A549 (cell line): ENCODE data around the gene BTG4. TPM values are rescaled to one million over a fixed set of nuclear protein-coding genes. Genes with fewer than 3 reads are reported as not detected.

Experiments used
- ATAC-seq, 2 experiments: fragments of 200-7000 bp in 1 of 2; fragments of >200 bp in 1 of 2; cut with Nextera tagmentation in 1 of 2; cut with Tn5 transposase in 1 of 2; 3 replicates each; pipeline versions ENCODE4 v1.8.0 to v1.9.1; 2018 to 2020; ENCODE audit warnings: mild to moderate bottlenecking in 1 of 2, moderate library complexity in 1 of 2
- CTCF ChIA-PET: fragments of 300-600 bp; sonication (Branson Sonifier 250); formaldehyde crosslinking; extraction: SDS; loops from one replicate; lab custom pipeline; 2021; ENCODE audit warnings: antibody characterized with exemption, inconsistent platforms; lab: Yijun Ruan, JAX
- POLR2A ChIA-PET: fragments of 350-600 bp; formaldehyde crosslinking; extraction: SDS; loops from one replicate; lab custom pipeline; 2021; ENCODE audit warnings: antibody characterized with exemption, inconsistent platforms; lab: Yijun Ruan, JAX
- DNase-seq, 2 experiments: peaks; one replicate each; pipeline versions ENCODE4 v3.0.0 to v3.0.0-alpha.2; 2011 to 2016; ENCODE audit warnings: low read depth in 1 of 2, low spot score in 1 of 2
- FAIRE-seq: peaks from 2 replicates; lab custom pipeline; 2011; peaks lifted over from hg19 to GRCh38; lab: Jason Lieb, UNC
- H3K27ac ChIP-seq, 2 experiments: fragments of >200 bp; sonication (Bioruptor Twin); formaldehyde crosslinking; 3 replicates each; pipeline ENCODE4 v1.5.1; 2016 to 2017
- H3K4me1 ChIP-seq: fragments of >200 bp; sonication (Bioruptor Twin); formaldehyde crosslinking; 3 replicates; pipeline ENCODE4 v1.6.1; 2016
- H3K4me2 ChIP-seq: fragments of >200 bp; sonication (Bioruptor Twin); formaldehyde crosslinking; 3 replicates; pipeline ENCODE4 v1.6.1; 2016
- H3K4me3 ChIP-seq: fragments of >200 bp; sonication (Bioruptor Twin); formaldehyde crosslinking; 3 replicates; pipeline ENCODE4 v1.5.1; 2016
- H3K9me3 ChIP-seq: fragments of >200 bp; sonication (Bioruptor Twin); formaldehyde crosslinking; 3 replicates; pipeline ENCODE4 v1.6.1; 2016
- CBX8 ChIP-seq: fragments of 200-600 bp; sonication (generic); IDR thresholded peaks from 2 replicates; pipeline ENCODE4 v1.6.1; 2016
- CHD4 ChIP-seq: fragments of 200-600 bp; sonication (generic); IDR thresholded peaks from 2 replicates; pipeline ENCODE4 v1.6.1; 2016; ENCODE audit warnings: antibody characterized with exemption, mild to moderate bottlenecking, borderline replicate concordance
- CTCF ChIP-seq: fragments of >200 bp; sonication (Bioruptor Twin); formaldehyde crosslinking; IDR thresholded peaks from 3 replicates; pipeline ENCODE4 v1.5.1; 2016
- EHF ChIP-seq: fragments of 250-450 bp; sonication (Bioruptor Pico); IDR thresholded peaks from 2 replicates; pipeline ENCODE4 v1.5.0; 2020; ENCODE audit warnings: mild to moderate bottlenecking
- ESRRA ChIP-seq: fragments of 150-350 bp; IDR thresholded peaks from 2 replicates; pipeline ENCODE4 v1.6.1; 2014; ENCODE audit warnings: mild to moderate bottlenecking, low read length, borderline replicate concordance
- FOXS1 ChIP-seq: fragments of 250-450 bp; sonication (Bioruptor Pico); IDR thresholded peaks from 2 replicates; pipeline ENCODE4 v1.5.0; 2020; ENCODE audit warnings: mild to moderate bottlenecking, moderate library complexity
- HDAC2 ChIP-seq: fragments of 200-600 bp; sonication (generic); IDR thresholded peaks from 2 replicates; pipeline ENCODE4 v1.6.1; 2016
- HEYL ChIP-seq: fragments of 250-450 bp; sonication (Bioruptor Pico); IDR thresholded peaks from 2 replicates; pipeline ENCODE4 v1.8.0; 2021; ENCODE audit warnings: mild to moderate bottlenecking, moderate library complexity
- HOXB13 ChIP-seq: fragments of 250-450 bp; sonication (Bioruptor Pico); IDR thresholded peaks from 2 replicates; pipeline ENCODE4 v1.5.0; 2020; ENCODE audit warnings: low read depth, mild to moderate bottlenecking, moderate library complexity
- MAFK ChIP-seq: fragments of 450-650 bp; IDR thresholded peaks from 2 replicates; pipeline ENCODE4 v1.6.1; 2014; ENCODE audit not compliant: partially characterized antibody
- NR3C1 ChIP-seq: fragments of >200 bp; sonication (Bioruptor Twin); formaldehyde crosslinking; IDR thresholded peaks from 3 replicates; pipeline ENCODE4 v1.6.1; 2017
- PHF8 ChIP-seq: fragments of 200-600 bp; sonication (generic); IDR thresholded peaks from 2 replicates; pipeline ENCODE4 v1.6.1; 2016; ENCODE audit warnings: low read depth, mild to moderate bottlenecking, antibody characterized with exemption, moderate library complexity, borderline replicate concordance
- RFX5 ChIP-seq: fragments of 450-650 bp; IDR thresholded peaks from 2 replicates; pipeline ENCODE4 v1.7.1; 2014; ENCODE audit warnings: antibody characterized with exemption, mild to moderate bottlenecking, moderate library complexity
- SREBF2 ChIP-seq: fragments of 450-650 bp; IDR thresholded peaks from 2 replicates; pipeline ENCODE4 v1.6.1; 2014; ENCODE audit warnings: mild to moderate bottlenecking, moderate library complexity
- TFCP2L1 ChIP-seq: fragments of 250-450 bp; sonication (Bioruptor Pico); IDR thresholded peaks from 2 replicates; pipeline ENCODE4 v1.5.0; 2021; ENCODE audit warnings: mild to moderate bottlenecking
- ZSCAN20 ChIP-seq: fragments of 250-450 bp; sonication (Bioruptor Pico); IDR thresholded peaks from 2 replicates; pipeline ENCODE4 v1.8.0; 2022; ENCODE audit warnings: mild to moderate bottlenecking, moderate library complexity
- WGBS: methylation state at CpG from one replicate; pipeline ENCODE4 v1.1.6; 2017; ENCODE audit errors: missing lambda C conversion rate; 5-methylcytosine and 5-hydroxymethylcytosine counted together
- polyA plus RNA-seq, 4 experiments: library from polyadenylated mRNA; depleted of rRNA in 3 of 4; stranded (reverse); fragments of >200 nt; fragmentation: RNase III in 1 of 4; extraction: RNeasy Plus Mini Kit Qiagen cat#74134 plus additional on column Dnase treatment in 1 of 4; gene quantifications; 2 replicates in 3 of 4; 3 replicates in 1 of 4; pipeline ENCODE4 v1.2.3, GENCODE V29; 2011 to 2017
- TF ChIP-seq, protein P1 (sequence below): fragments of 250-450 bp; sonication (Bioruptor Pico); IDR thresholded peaks from 2 replicates; pipeline ENCODE4 v1.5.0; 2020; ENCODE audit warnings: low read depth, mild to moderate bottlenecking, moderate library complexity
- TF ChIP-seq, protein P2 (sequence below): fragments of 150-350 bp; IDR thresholded peaks from 2 replicates; pipeline ENCODE4 v1.6.1; 2014; ENCODE audit warnings: low read depth, mild to moderate bottlenecking, low read length
- TF ChIP-seq, protein P3 (sequence below): fragments of 250-450 bp; sonication (Bioruptor Pico); IDR thresholded peaks from 2 replicates; pipeline ENCODE4 v1.5.0; 2021; ENCODE audit warnings: mild to moderate bottlenecking, moderate library complexity, borderline replicate concordance
- TF ChIP-seq, protein P4 (sequence below): fragments of >200 bp; sonication (Bioruptor Twin); formaldehyde crosslinking; IDR thresholded peaks from 2 replicates; pipeline ENCODE4 v1.6.1; 2016

BTG4 gene
- polyA plus RNA-seq, 2 of the 4 experiments (the other 2 are of a cell fraction) = 0.23 to 0.36 TPM

GRCh38 chr11:111527279-111527678 lies 15.1 kb upstream of the BTG4 start:
- Histone ChIP-seq H3K4me1 (peaks cover 28% of the 10 kb centered on the region), H3K27ac (no peak overlapping the region), H3K4me2 (no peak overlapping the region), H3K9me3 (no peaks in the 10 kb centered on the region)
- DNase-seq (no peak), FAIRE-seq (no peak)
- ChIA-PET CTCF (no interaction called here), POLR2A (no interaction called here)
- 89% methylated on average over 1 of the region's 1 CpG for WGBS
- TF ChIP-seq SREBF2 (no peak), MAFK (peak; percentile 81)
- TF ChIP-seq, all 56 proteins: peak for 1
- ATAC-seq = no peak
- H3K4me3 ChIP-seq = no peak overlapping the region

DNA sequence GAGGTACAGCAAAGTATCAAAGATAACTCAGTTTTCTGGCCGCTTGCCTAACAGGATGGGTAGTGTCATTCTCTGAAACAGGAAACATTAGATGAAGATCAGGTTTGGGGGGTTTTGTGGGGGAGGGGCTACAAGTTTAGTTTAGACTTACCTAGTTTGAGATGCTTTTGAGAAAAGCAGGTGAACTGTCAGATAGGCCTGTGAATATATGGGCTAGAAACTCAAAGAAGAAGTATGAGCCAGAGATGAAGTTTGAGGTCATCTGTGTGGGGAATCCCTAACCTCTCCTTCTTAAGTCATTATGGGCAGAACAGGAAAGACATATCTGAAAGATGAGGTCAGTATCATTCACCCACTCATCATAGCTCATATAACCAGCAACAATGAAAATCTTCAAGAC lies 14.3 kb upstream of the BTG4 start:
- ChIA-PET CTCF (no interaction called here), POLR2A (no interaction called here)
- H3K4me3 ChIP-seq = no peak overlapping the region
- peak overlapping the region; percentile 11; the same call in 1 of the 3 replicates for H3K4me2 ChIP-seq
- WGBS = 73% methylated on average over 1 of the region's 1 CpG
- DNase-seq (peak; percentile 29 to 49), ATAC-seq (peak; percentile 68 to 77; a peak in 5 of 6 replicates), FAIRE-seq (no peak)
- H3K27ac ChIP-seq = peak overlapping the region in 1 of 2 experiments; percentile 50; a peak in 1 of 6 replicates
- TF ChIP-seq ZSCAN20 (CRISPR knock-in tag) (no peak), RFX5 (no peak), TFCP2L1 (CRISPR knock-in tag) (no peak), SREBF2 (no peak), HDAC2 (no peak), EHF (CRISPR knock-in tag) (no peak), CBX8 (no peak), PHF8 (no peak), HOXB13 (no peak), FOXS1 (no peak), HEYL (CRISPR knock-in tag) (no peak), NR3C1 (no peak), CTCF (no peak), ESRRA (no peak), CHD4 (no peak)
- TF ChIP-seq, protein P1, sequence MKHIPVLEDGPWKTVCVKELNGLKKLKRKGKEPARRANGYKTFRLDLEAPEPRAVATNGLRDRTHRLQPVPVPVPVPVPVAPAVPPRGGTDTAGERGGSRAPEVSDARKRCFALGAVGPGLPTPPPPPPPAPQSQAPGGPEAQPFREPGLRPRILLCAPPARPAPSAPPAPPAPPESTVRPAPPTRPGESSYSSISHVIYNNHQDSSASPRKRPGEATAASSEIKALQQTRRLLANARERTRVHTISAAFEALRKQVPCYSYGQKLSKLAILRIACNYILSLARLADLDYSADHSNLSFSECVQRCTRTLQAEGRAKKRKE = no peak
- TF ChIP-seq, protein P2, sequence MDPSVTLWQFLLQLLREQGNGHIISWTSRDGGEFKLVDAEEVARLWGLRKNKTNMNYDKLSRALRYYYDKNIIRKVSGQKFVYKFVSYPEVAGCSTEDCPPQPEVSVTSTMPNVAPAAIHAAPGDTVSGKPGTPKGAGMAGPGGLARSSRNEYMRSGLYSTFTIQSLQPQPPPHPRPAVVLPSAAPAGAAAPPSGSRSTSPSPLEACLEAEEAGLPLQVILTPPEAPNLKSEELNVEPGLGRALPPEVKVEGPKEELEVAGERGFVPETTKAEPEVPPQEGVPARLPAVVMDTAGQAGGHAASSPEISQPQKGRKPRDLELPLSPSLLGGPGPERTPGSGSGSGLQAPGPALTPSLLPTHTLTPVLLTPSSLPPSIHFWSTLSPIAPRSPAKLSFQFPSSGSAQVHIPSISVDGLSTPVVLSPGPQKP = no peak
- TF ChIP-seq, protein P3, sequence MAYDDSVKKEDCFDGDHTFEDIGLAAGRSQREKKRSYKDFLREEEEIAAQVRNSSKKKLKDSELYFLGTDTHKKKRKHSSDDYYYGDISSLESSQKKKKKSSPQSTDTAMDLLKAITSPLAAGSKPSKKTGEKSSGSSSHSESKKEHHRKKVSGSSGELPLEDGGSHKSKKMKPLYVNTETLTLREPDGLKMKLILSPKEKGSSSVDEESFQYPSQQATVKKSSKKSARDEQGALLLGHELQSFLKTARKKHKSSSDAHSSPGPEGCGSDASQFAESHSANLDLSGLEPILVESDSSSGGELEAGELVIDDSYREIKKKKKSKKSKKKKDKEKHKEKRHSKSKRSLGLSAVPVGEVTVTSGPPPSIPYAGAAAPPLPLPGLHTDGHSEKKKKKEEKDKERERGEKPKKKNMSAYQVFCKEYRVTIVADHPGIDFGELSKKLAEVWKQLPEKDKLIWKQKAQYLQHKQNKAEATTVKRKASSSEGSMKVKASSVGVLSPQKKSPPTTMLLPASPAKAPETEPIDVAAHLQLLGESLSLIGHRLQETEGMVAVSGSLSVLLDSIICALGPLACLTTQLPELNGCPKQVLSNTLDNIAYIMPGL (CRISPR knock-in tag) = no peak
- TF ChIP-seq, protein P4, sequence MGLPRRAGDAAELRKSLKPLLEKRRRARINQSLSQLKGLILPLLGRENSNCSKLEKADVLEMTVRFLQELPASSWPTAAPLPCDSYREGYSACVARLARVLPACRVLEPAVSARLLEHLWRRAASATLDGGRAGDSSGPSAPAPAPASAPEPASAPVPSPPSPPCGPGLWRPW = no peak
- no peaks in the 10 kb centered on the region for H3K9me3 ChIP-seq
- H3K4me1 ChIP-seq = peaks cover 21% of the 10 kb centered on the region
